Activated CD8-positive, alpha-beta memory T cell treated with anti-CD3 and anti-CD28 coated beads, Interleukin-2, amount 50 U/mL, for 24 hours (primary cell): Measurements from ENCODE around the gene MAOA.

ENCODE experiments used
- DNase-seq: peaks from one replicate; pipeline ENCODE4 v3.0.0-alpha.2; 2020; ENCODE audit errors: extremely low read depth

The MAOA gene

GRCh38 chrX:43758044-43758443 is 101.9 kb downstream of the MAOA start:
- DNase-seq = no peak

- no peak for DNase-seq
Observed at GRCh38 chrX:43785930-43786591, 130.0 kb downstream of the MAOA start.
